Motor neuron (in vitro differentiated cells): ENCODE measurements around the gene ITPR2. TPM values are rescaled to one million over a fixed set of nuclear protein-coding genes. Genes with fewer than 3 reads are reported as not detected.
"Not testable (repeated sequence)": the region's sequence is repeated elsewhere in the genome, so short reads cannot be mapped to it uniquely, and the experiment has no call there.

ENCODE experiments used
- ATAC-seq, 8 experiments: fragments of 200-7000 bp; cut with Tn5 transposase; replicated peaks in 6 of 8; 2 replicates each; pipeline ENCODE4 v1.8.0; 2021; ENCODE audit warnings: mild to moderate bottlenecking in 8 of 8, moderate library complexity in 8 of 8
- H3K27ac ChIP-seq, 2 donors: fragments of 250-450 bp; sonication (Bioruptor Pico); 2 replicates each; pipeline ENCODE4 v1.9.0; 2021; ENCODE audit warnings: antibody characterized with exemption in 2 of 2, mild to moderate bottlenecking in 2 of 2, moderate library complexity in 1 of 2
- H3K4me1 ChIP-seq, 2 donors: fragments of 250-450 bp; sonication (Bioruptor Pico); replicated peaks in 1 of 2; 2 replicates each; pipeline ENCODE4 v1.6.1; 2021; ENCODE audit warnings: antibody characterized with exemption in 2 of 2, mild to moderate bottlenecking in 2 of 2, moderate library complexity in 1 of 2
- H3K4me3 ChIP-seq, 5 donors: fragments of 250-450 bp; sonication (Bioruptor Pico); 2 replicates each; pipeline ENCODE4 v1.9.0; 2021; ENCODE audit warnings: antibody characterized with exemption in 5 of 5, mild to moderate bottlenecking in 5 of 5, moderate library complexity in 4 of 5
- WGBS, 10 experiments: fragments of 450-650 bp; shearing (Covaris generic); methylation state at CpG; one replicate each; pipeline ENCODE4 v1.0.0; 2022; 5-methylcytosine and 5-hydroxymethylcytosine counted together
- in situ Hi-C, 9 experiments: fragments of 400-800 bp; cut with MboI; loops; one replicate each; pipeline ENCODE4 v1.15.0; 2021; ENCODE audit warnings: low sequenced_read_pairs in 9 of 9, low pct_unique_long_range_greater_than_20kb in 2 of 9; ENCODE audit not compliant: unreplicated experiment in 9 of 9
- total RNA-seq, 8 experiments: library from RNA; unstranded; fragments of 300-600 nt; gene quantifications; 2 replicates each; pipeline versions ENCODE4 v1.2.3 to v1.2.4, GENCODE V29; 2022

Gene ITPR2
- total RNA-seq, 8 experiments from 2014 or later = 0.27 to 51.5 (median 11.5) TPM

DNA sequence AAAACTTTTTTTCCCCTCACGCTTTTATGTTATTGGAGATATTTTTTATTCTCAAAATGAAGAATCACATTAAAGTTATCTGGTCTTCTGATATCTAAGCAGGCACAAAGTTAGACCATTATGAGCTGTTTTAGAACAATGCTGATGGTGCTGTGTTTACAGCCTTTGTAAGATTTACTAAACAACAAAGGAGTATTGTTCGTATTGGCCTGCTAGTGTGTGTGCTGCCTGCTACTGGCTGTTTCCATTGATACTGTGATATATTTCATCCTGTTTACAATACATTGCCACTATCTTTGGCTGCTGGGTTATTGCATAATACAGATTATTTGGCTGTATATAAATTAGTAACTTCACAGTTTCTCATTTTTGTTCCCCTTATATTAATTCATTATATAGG lies 220.8 kb downstream of the ITPR2 start:
- in situ Hi-C loops = no loop called here
- Histone ChIP-seq H3K4me1 (no peaks in the 10 kb centered on the region), H3K27ac (no peak overlapping the region), H3K4me3 (no peak overlapping the region)
- no peak for ATAC-seq
- 33 to 100% (median 70%) methylated on average over 1 to 2 of the region's 2 CpGs; no CpG with 5 or more reads in 2 of the 10 experiments for WGBS, 10 experiments

GRCh38 chr12:26611598-26611997 lies 221.4 kb downstream of the ITPR2 start:
- in situ Hi-C loops = no loop called here
- no peak overlapping the region for H3K27ac ChIP-seq
- WGBS, 10 experiments = 77 to 100% (median 93%) methylated on average over 2 to 6 of the region's 6 CpGs

GRCh38 chr12:26610774-26611173 lies 222.2 kb downstream of the ITPR2 start:
- WGBS, 10 experiments = 60 to 100% (median 90%) methylated on average over 1 to 7 of the region's 8 CpGs; no CpG with 5 or more reads in 1 of the 10 experiments

More at GRCh38 chr12:26611598-26611997, 221.4 kb downstream of the ITPR2 start:
- ATAC-seq = no peak
- Histone ChIP-seq H3K4me3 (no peak overlapping the region), H3K4me1 (no peaks in the 10 kb centered on the region)

GRCh38 chr12:26609986-26610385 lies 223.0 kb downstream of the ITPR2 start:
- WGBS, 10 experiments = 75 to 100% (median 95%) methylated on average over 1 of the region's 1 CpG; no CpG with 5 or more reads in 2 of the 10 experiments
- in situ Hi-C loops = no loop called here
- H3K4me3 ChIP-seq = no peak overlapping the region
- peak in 3 of 8 experiments; percentile 27 to 38 (median 30) for ATAC-seq
- H3K27ac ChIP-seq = no peak overlapping the region
- no peaks in the 10 kb centered on the region for H3K4me1 ChIP-seq

More at GRCh38 chr12:26610774-26611173, 222.2 kb downstream of the ITPR2 start:
- in situ Hi-C loops = no loop called here
- ATAC-seq = no peak
- H3K4me3 ChIP-seq = no peak overlapping the region
- no peak overlapping the region for H3K27ac ChIP-seq
- H3K4me1 ChIP-seq = no peaks in the 10 kb centered on the region

DNA sequence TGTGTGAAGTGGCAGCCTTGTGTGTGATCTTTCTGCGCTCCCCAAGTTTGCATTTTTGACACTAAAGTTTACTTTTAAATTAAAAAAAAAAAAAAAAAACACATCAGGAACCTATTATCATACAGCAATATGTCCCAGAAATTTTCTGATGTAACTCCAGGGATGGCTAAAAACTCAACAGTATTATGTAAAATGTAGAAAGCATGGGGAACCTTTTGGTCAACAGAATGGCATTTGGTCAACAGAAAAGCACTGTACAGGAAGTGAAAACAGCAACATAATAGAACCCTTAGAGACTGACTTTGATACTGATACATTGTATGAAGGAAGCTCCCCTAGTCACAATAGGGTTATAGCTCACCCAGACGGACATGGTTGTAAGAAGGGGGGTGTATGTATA lies 224.3 kb downstream of the ITPR2 start:
- Histone ChIP-seq H3K4me3 (no peak overlapping the region), H3K27ac (no peak overlapping the region), H3K4me1 (no peaks in the 10 kb centered on the region)
- in situ Hi-C loops = no loop called here
- ATAC-seq = no peak
- WGBS, 10 experiments = 33 to 100% (median 83%) methylated on average over 1 to 2 of the region's 2 CpGs; no CpG with 5 or more reads in 3 of the 10 experiments

- H3K27ac ChIP-seq = no peak overlapping the region
- 78 to 100% (median 90%) methylated on average over 1 to 6 of the region's 12 CpGs; no CpG with 5 or more reads in 3 of the 10 experiments for WGBS, 10 experiments
- H3K4me1 ChIP-seq = no peaks in the 10 kb centered on the region
- in situ Hi-C loops = no loop called here
- no peak overlapping the region for H3K4me3 ChIP-seq
- ATAC-seq = no peak
Observed at GRCh38 chr12:26608273-26608672, 224.7 kb downstream of the ITPR2 start.

DNA sequence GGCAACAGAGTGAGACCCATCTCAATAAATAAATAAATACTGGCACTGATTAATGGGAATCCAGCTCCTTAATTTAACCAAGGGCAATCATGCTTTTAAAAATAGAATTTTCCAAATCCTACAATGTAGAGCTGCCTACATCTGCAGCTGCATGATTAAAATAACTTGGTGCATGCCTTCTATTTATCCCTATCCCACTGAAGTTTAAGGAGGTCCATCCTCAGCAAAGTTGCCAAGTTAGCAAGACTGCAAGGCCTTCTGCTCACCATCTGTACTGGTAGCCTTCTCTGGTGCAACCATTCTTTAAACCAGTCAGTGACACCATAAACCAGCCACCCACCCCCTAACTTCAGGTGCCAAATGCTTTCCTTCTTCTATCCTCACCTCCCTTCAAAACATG lies 226.1 kb downstream of the ITPR2 start:
- in situ Hi-C loops = no loop called here
- H3K27ac ChIP-seq = no peak overlapping the region
- ATAC-seq = no peak
- no peak overlapping the region for H3K4me3 ChIP-seq
- H3K4me1 ChIP-seq = no peaks in the 10 kb centered on the region

DNA sequence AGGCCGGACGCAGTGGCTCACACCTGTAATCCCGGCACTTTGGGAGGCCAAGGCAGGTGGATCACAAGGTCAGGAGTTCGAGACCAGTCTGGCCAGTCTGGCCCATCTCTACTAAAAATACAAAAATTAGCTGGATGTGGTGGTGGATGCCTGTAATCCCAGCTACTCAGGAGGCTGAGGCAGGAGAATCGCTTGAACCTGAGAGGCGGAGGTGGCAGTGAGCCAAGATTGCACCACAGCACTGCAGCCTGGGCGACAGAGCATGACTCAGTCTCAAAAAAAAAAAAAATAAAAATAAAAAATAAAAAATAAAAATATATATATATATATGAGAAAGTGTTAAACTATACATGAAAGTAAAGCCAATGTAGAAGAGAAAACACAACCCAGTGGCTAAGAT lies 228.2 kb downstream of the ITPR2 start:
- H3K4me3 ChIP-seq, H3K4me1 ChIP-seq, H3K27ac ChIP-seq, ATAC-seq, in situ Hi-C loops: not testable (repeated sequence)
- WGBS, 10 experiments = 60 to 100% (median 91%) methylated on average over 1 to 7 of the region's 7 CpGs

- H3K4me3 ChIP-seq = no peak overlapping the region
- H3K4me1 ChIP-seq = no peaks in the 10 kb centered on the region
- 61 to 96% (median 90%) methylated on average over 2 to 7 of the region's 7 CpGs for WGBS, 10 experiments
- peak in 1 of 8 experiments; percentile 34 for ATAC-seq
- in situ Hi-C loops = no loop called here
- H3K27ac ChIP-seq = no peak overlapping the region
Observed at GRCh38 chr12:26599096-26599695, 233.8 kb downstream of the ITPR2 start.

DNA sequence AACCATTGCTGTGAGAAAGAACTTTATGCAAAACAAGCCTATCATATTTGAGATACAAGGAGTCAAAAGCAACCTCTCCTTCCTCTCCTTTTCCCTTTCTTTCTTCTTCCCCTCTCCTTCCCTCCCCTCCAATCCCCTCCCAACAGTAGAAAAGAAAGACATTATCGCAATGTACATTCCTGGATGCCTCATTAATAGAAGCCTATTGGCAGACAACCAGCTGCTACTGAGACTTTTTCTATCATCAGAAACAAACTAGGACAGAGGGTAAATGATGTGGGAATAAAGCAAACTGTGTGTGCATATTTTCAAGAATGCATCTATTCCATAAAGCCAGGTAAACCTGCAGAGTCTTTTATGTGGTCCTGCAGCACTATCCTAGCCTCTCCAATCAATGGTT lies 237.2 kb downstream of the ITPR2 start:
- in situ Hi-C loops = no loop called here
- no peak for ATAC-seq
- Histone ChIP-seq H3K4me3 (no peak overlapping the region), H3K4me1 (no peaks in the 10 kb centered on the region), H3K27ac (no peak overlapping the region)
- WGBS, 10 experiments = 88 to 100% methylated on average over 1 of the region's 1 CpG; no CpG with 5 or more reads in 8 of the 10 experiments

DNA sequence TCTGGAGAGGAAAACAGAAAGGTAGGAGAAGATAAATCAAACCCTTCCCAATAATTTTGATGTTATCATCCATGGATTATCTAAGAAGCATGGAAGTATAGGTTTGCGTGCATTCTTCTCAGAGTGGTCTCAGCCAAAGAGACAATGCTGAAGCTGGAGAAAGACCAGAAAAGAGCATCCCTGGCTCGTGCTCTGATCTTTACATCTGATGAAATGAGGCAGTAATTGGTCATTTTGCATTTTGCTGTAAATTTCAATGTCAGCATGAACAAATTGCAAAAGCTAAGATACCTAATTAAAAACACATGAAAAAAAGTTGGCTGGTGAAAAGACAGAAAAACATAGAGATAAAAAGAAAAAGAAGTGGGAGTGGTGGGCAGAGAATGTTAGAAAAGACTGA lies 252.4 kb downstream of the ITPR2 start:
- H3K27ac ChIP-seq = no peak overlapping the region
- H3K4me3 ChIP-seq = no peak overlapping the region
- in situ Hi-C loops = no loop called here
- ATAC-seq = no peak
- WGBS, 10 experiments = 0 to 93% (median 70%) methylated on average over 1 to 2 of the region's 2 CpGs; no CpG with 5 or more reads in 1 of the 10 experiments
- no peaks in the 10 kb centered on the region for H3K4me1 ChIP-seq

GRCh38 chr12:26576266-26576665 lies 256.7 kb downstream of the ITPR2 start:
- in situ Hi-C loops = no loop called here
- ATAC-seq = no peak

DNA sequence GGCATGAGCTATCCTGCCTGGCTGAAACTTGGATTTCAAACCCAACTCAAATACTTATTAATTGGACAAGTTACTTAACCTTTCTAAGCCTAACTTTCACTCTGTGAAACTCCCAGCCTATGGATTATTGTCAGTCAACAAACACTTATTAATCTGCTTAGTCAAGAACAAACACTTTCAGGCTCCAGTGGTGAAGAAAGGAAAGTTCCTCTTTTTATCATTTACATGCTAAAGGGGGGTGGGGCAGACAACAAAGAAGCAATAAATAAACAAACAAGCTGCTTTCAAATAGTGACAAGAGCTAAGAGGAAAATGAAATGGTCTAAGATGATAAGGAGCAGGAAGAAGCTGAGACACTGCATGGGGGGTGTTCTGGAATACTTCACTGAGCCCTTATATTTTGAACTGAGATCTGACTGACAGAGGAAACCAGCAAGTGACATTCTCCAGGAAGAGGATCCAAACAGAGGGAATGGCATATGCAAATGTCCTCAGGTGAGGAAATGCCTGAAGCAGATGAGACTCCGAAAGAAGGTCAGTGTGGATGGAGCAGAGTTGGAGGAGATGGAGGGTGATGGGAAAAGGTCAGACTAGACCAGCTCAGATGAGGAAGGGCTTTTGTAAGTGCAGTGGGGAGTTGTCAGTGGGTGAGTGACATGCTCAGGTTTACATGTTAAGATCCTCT lies 259.6 kb downstream of the ITPR2 start:
- Histone ChIP-seq H3K4me3 (no peak overlapping the region), H3K27ac (no peak overlapping the region), H3K4me1 (no peaks in the 10 kb centered on the region)
- ATAC-seq = no peak
- WGBS, 10 experiments = 86 to 100% (median 89%) methylated on average over 1 of the region's 1 CpG; no CpG with 5 or more reads in 6 of the 10 experiments
- in situ Hi-C loops = no loop called here

More at GRCh38 chr12:26576266-26576665, 256.7 kb downstream of the ITPR2 start:
- 80 to 99% (median 90%) methylated on average over 1 to 6 of the region's 6 CpGs; no CpG with 5 or more reads in 1 of the 10 experiments for WGBS, 10 experiments
- H3K27ac ChIP-seq = no peak overlapping the region
- no peak overlapping the region for H3K4me3 ChIP-seq
- H3K4me1 ChIP-seq = no peaks in the 10 kb centered on the region
